ENCODE results near the gene PCBP1. TPM values are rescaled to one million over a fixed set of nuclear protein-coding genes. Genes with fewer than 3 reads are reported as not detected.

Gene PCBP1
- total and polyA plus RNA-seq, 9 of the 15 experiments (the other 6 are each of a cell fraction or from before 2014, with no cell fraction given), result 19.2 to 407 (median 78.1) TPM

GRCh38 chr2:70085711-70086277 is 1.5 kb upstream of the PCBP1 start (continued):
- no peak for TF ChIP-seq AFF1 (IDR thresholded peaks at IDR 0.05; ENCODE audit: low read depth in 1 of 2, partially characterized antibody in 2 of 2)
- TF ChIP-seq CTCFL (IDR thresholded peaks at IDR 0.05; ENCODE audit: borderline replicate concordance, insufficient read depth, low read depth, low read length, poor library complexity, severe bottlenecking), result no peak
- no peak for TF ChIP-seq SREBF1 (IDR thresholded peaks at IDR 0.05; ENCODE audit: borderline replicate concordance, low read depth, low read length)
- TF ChIP-seq ZNF57 (CRISPR knock-in tag; IDR thresholded peaks at IDR 0.05), result no peak
- TF ChIP-seq FOXK2 (conservative IDR thresholded peaks at IDR 0.05 in 1 of 2, IDR thresholded peaks at IDR 0.05 in 1 of 2; ENCODE audit: low read depth in 2 of 2), result no peak
- no peak for TF ChIP-seq ZFP1 (CRISPR knock-in tag; IDR thresholded peaks at IDR 0.05)
- no peak for TF ChIP-seq ZNF740 (CRISPR knock-in tag; IDR thresholded peaks at IDR 0.05)
- TF ChIP-seq ZNF740 (tag; IDR thresholded peaks at IDR 0.05), result peak in 1 of 2 experiments; percentile 90; a peak in 2 of 4 replicates
- TF ChIP-seq MCM2 (IDR thresholded peaks at IDR 0.05; ENCODE audit: low read depth), result no peak
- no peak for TF ChIP-seq ZNF778 (CRISPR knock-in tag; IDR thresholded peaks at IDR 0.05)
- no peak for TF ChIP-seq SP2 (IDR thresholded peaks at IDR 0.05; ENCODE audit: extremely low read depth, low read depth, low read length, poor library complexity, severe bottlenecking)
- TF ChIP-seq ARNT (IDR thresholded peaks at IDR 0.05), result 0 out of 4 replicates have a peak, but pooled peaks of 1 of the 2 experiments have one; percentile 4
- TF ChIP-seq CBFA2T3 (IDR thresholded peaks at IDR 0.05), result no peak
- TF ChIP-seq HDAC1 (IDR thresholded peaks at IDR 0.05), result no peak
- no peak for TF ChIP-seq ERF (CRISPR knock-in tag; IDR thresholded peaks at IDR 0.05)
- no peak for TF ChIP-seq ZC3H11A (IDR thresholded peaks at IDR 0.05; ENCODE audit: low read depth, low read length)
- TF ChIP-seq CCNT2 (IDR thresholded peaks at IDR 0.05; ENCODE audit: borderline replicate concordance, extremely low read depth, insufficient read length, low read depth, low read length), result no peak
- no peak for TF ChIP-seq RBM15 (IDR thresholded peaks at IDR 0.05; ENCODE audit: insufficient read depth, low read length)
- TF ChIP-seq CHD4 (IDR thresholded peaks at IDR 0.05; ENCODE audit: insufficient read depth, insufficient replicate concordance, low read depth, low read length, poor library complexity, severe bottlenecking), result no peak

Data from K562 (cell line).